ENCODE data around the gene CLIC6.
"Not testable (repeated sequence)": the region's sequence is repeated elsewhere in the genome, so short reads cannot be mapped to it uniquely, and the experiment has no call there.

CLIC6 gene

GRCh38 chr21:34653522-34653921 lies 15.3 kb upstream of the CLIC6 start:
- no peak for DNase-seq (ENCODE audit: low spot score)

DNA sequence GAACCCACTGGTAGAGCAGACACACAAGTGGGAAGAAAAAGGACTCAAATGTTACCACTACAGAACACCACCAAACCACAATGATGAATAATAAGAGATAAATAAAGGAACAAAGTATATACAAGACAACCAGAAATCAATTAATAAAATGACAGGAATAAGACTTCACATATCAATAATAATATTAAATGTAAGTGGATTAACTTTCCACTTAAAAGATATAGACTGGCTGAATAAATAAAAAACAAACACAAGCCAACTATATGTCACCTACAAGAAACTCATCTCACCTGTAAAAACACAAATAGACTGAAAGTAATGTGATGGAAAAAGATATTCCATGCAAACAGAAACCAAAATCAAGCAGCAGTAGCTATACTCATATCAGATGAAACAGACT lies 6.9 kb upstream of the CLIC6 start:
- no peak for DNase-seq (ENCODE audit: low spot score)

DNA sequence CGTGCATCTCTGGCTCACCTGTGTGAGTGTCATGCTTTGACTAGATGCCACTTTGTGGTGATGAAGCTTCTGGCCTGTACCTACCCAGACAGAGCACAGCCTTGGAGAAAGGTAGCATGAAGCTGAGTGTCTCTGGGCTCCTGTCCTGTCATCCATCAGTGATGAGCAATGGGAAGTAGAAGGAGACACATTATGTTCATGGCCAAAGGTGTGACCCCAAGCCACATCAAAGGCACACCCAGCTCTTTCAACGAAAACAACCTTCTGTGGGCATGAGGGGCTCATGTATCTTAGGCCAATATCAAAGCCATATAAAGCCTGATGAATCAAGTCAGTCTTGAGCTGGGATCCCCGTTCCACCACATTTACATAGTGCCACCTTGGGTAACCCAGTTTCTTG lies 1.0 kb upstream of the CLIC6 start:
- no peak for DNase-seq (ENCODE audit: low spot score)

- peak; percentile 66 for DNase-seq (ENCODE audit: low spot score)
Observed at GRCh38 chr21:34669149-34669879, 520 bp downstream of the CLIC6 start.

DNA sequence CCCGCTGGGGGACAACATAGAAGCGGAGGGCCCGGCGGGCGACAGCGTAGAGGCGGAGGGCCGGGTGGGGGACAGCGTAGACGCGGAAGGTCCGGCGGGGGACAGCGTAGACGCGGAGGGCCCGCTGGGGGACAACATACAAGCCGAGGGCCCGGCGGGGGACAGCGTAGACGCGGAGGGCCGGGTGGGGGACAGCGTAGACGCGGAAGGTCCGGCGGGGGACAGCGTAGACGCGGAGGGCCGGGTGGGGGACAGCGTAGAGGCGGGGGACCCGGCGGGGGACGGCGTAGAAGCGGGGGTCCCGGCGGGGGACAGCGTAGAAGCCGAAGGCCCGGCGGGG lies 1.1 kb downstream of the CLIC6 start:
- DNase-seq (ENCODE audit: low spot score): not testable (repeated sequence)

DNA sequence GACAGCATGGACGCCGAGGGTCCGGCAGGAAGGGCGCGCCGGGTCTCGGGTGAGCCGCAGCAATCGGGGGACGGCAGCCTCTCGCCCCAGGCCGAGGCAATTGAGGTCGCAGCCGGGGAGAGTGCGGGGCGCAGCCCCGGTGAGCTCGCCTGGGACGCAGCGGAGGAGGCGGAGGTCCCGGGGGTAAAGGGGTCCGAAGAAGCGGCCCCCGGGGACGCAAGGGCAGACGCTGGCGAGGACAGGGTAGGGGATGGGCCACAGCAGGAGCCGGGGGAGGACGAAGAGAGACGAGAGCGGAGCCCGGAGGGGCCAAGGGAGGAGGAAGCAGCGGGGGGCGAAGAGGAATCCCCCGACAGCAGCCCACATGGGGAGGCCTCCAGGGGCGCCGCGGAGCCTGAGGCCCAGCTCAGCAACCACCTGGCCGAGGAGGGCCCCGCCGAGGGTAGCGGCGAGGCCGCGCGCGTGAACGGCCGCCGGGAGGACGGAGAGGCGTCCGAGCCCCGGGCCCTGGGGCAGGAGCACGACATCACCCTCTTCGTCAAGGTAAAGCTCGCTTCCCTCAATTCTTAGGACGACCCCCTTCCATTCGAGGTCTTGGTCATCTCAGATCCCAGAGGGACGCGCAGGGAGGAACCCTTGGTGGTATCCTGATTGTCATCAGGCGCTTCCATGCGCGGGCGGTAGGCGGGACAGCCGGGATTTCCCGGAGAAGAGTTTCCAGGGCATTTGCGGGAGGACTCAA lies 1.6 kb downstream of the CLIC6 start:
- DNase-seq (ENCODE audit: low spot score): peak; percentile 55

GRCh38 chr21:34670962-34671348 lies 2.2 kb downstream of the CLIC6 start:
- DNase-seq (ENCODE audit: low spot score): no peak

DNA sequence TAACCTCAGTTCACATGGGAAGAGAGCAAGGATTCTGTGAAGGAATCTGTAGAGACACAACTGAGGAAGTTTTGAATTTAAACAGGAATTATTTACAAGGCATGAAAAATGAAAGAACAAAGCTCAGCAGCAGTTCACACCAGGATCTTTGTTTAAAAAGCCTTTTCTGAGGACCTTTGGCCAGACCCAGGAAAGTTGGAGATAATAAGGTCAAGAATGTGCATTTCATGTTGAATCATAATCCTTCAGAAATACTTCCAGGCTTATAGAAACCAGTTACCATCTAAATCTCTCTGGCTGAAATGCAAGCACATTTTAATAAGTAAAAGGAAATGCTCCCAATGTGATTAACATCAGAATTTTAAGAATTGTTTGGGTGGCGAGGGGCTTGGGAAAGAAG lies 2.7 kb downstream of the CLIC6 start:
- DNase-seq (ENCODE audit: low spot score): no peak

DNA sequence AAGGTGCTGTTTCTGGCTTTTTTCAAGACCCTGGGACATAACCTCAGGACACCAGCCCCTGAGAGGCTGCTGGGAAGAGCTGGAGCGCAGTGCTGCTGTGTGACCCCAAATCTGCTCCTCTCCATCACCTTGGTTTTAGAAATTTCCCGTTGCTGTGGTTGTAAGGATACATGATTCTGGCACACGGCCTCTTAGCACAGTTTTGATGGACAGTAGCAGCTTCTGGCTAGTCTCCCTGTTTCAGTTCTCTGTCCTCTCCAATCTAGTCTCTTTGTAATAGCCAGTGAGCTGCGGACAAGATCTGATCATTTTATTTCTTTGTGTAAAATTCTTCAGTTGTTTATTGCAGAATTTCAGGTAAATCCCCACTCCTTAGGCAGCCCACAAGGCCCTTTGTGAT lies 3.1 kb downstream of the CLIC6 start:
- DNase-seq (ENCODE audit: low spot score): no peak

- no peak for DNase-seq (ENCODE audit: low spot score)
Observed at GRCh38 chr21:34673006-34673405, 4.2 kb downstream of the CLIC6 start.

DNA sequence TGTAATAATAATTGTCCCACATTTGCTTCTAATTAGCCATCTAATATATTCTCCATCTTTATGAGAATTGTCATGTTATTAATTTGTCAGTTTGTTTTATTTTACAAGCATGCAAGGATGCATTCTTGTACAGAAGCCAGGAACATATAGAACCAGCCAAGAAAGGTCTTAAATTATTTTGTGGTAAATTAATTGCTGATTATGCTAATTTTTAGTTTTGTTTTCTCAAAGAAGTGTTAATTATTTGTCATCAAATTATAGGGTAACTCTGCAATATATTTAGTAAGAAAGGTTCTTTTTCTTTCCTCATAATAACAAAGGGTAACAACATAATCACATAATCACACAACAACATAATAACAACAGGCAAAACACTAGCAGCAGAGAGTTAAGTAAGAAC lies 5.7 kb downstream of the CLIC6 start:
- DNase-seq (ENCODE audit: low spot score): no peak

DNA sequence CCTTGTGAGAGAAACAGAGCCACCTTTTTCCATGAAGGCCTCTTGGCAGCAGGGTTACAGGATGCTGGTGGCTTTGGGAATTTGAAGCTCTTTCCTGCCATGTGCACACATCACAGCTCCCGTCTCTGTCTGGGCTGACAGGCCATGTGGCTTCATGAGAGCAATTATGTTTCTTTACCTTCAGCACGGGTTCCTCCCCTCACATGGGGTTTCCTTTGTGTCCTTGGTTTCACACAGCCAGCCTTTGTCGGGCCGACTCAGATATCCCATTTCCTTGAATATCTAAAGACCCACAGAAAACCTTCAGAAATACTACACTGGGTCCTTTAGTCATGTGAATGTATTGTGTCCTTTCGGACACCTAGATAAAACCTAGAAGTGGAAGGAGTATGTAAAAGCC lies 7.1 kb downstream of the CLIC6 start:
- no peak for DNase-seq (ENCODE audit: low spot score)

DNA sequence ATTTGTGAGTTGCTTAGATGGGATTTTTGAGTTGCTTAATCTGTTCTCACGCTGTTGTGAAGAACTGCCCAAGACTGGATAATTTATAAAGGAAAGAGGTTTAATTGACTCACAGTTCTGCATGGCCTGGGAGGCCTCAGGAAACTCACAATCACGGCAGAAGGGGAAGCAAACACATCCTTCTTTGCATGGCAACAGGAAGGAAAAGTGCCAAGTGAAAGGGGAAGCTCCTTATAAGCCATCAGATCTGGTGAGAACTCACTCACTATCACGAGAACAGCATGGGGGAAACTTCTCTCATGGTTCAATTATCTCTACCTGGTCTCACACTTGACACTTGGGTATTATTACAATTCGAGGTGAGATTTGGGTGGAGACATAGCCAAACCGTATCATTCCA lies 10.3 kb downstream of the CLIC6 start:
- DNase-seq (ENCODE audit: low spot score): no peak

- no peak for DNase-seq (ENCODE audit: low spot score)
Observed at GRCh38 chr21:34684174-34684876, 15.5 kb downstream of the CLIC6 start.

- no peak for DNase-seq (ENCODE audit: low spot score)
Observed at GRCh38 chr21:34687065-34687464, 18.3 kb downstream of the CLIC6 start.

DNA sequence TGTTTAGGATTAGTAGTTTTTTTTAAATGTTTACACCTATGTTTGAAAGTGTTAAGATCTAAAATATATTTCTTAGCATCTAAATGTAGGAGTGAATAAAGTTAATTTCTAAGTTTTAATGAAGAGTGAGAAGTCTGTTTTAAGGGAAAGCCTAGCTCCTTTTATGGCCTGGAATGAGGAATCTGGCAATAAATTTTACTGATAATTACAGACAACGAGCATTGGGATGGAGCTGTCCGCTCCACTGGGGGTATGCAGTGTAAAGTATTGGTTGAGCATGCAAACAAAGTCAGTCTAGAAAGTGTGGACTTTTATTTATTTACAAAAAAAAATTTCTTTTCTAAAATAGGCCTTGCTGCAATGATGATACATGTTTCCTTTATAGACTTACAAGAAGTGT lies 19.0 kb downstream of the CLIC6 start:
- no peak for DNase-seq (ENCODE audit: low spot score)

- no peak for DNase-seq (ENCODE audit: low spot score)
Observed at GRCh38 chr21:34688145-34688544, 19.4 kb downstream of the CLIC6 start.

DNA sequence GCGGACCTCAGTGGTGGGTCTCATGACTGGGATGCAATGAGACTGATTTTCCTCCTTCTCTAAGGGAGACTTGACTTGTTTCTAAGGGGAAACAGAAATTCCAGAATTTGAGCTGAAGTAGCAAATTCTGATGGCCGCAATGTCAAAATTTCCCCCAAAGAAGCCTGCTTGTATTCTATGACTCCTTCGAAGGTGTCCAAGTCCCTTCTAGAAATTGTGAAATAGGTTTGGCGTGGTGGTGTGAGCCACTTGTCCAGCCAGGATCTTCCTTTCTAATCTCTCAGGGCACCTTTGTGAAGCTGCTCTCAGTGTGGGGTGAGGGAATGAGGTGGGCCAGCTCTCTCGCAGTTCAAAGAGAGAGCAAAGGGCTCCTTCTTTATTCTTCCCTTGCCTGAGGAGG lies 19.9 kb downstream of the CLIC6 start:
- no peak for DNase-seq (ENCODE audit: low spot score)

DNA sequence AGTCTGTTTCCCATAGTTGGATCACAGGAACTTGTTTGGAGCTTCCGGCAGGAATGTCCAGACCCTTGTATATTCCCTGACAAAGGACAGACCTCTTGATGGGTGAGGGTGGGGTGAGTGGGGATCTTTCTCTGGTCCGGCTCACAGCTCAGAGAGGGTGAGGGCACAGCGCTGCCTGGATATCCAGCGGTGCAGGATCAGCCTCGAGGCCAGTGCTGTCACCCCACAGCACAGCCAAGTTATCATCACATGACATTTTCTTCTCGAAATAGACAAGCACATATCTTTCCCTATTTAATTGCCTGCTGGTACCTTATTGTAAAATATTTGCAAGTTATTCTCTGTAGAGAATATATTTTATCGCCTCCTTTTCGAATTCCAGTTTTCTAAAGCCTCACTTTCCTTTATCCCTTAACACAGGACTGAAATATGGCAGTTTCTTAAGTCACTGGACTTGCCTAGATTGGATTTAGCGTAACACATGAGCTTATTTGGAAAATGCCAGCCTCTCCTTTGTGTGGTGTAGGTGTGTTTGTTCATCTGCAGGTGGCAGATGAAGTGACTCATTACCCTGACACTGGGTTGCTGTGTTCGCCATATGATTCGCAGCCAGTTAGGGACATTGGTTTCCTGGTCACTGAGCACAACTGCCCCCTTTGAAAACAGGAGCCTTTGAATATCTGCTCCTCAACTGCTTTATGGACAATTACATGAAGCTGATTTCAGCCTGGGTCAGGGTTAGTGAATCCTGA lies 21.4 kb downstream of the CLIC6 start:
- no peak for DNase-seq (ENCODE audit: low spot score)

- no peak for DNase-seq (ENCODE audit: low spot score)
Observed at GRCh38 chr21:34690793-34691175, 22.0 kb downstream of the CLIC6 start.

DNA sequence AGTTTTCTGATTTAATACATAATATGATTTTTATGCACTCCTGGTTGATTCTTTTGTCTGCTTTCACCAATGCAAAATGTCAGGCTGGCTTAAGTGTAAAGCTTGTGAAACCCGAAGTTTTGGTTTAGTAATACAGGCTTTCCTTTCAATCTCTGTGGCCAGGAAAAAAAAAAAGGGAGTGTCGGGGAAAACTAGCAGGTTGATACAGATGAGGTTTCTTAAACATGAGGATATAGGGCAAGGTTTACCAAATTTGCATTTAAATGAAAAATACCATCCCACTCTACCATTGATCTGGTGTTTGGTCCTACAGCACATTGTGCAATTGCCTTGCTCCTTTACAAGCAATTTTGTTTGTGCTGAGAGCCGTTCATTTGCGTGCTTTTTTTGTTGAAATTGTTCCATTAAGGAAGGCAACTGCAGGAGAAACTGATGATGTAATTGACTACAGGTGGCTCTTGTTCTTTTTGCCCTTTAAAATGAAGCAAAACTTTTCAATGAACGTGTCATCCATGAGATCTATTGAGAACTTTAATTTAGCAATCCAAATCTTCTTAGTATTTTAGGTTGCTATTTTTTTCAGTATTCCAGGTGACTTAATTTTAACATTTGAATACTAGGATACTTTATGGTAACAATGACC lies 22.7 kb downstream of the CLIC6 start:
- DNase-seq (ENCODE audit: low spot score): no peak

DNA sequence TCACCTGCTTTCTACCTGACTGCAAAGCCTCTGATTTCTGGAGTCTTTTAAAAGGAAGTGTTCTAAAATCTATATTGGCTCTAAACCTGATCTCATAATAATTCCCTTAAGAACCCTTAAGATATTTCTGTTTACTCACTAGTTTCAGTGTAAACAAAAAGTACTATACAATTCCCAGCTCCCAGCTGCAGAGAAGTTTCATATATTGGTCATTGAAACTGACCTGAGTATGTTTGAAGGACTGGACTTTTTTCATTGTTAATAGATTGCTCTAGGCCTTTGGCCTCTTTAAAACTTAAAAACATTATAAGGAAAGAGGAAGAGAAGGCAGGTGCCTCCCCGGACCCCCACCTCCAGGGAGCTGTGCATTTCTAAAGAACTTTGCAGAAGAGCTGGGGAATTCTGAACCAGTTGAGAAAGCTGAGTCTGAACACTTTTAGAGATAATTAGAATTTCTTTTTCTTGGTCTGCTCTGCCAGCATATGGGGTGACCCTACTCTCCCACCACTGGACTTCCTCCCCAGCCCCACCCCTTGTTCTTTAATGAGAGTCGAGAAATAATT lies 23.7 kb downstream of the CLIC6 start:
- DNase-seq (ENCODE audit: low spot score): no peak
